ENCODE measurements around the gene SAMD8.

DNA sequence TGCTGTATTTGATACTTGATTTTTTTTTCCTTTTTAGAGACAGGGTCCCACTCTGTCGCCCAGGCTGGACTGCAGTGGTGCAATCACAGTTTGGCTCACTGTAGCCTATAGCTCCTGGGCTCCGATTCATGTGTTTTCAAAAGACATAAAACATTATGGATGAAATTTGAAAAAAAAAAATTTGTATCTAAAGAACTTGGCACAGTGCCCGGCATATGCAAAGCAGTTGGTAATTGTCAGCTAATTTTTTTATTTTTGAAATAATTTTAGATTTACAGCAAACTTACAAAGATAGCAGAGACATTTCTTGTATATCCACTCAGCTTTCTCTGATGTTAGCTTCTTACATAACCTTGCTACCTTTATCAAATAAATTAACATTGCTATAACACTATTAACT, 20.3 kb upstream of the SAMD8 start:
- TF ChIP-seq EZH2phosphoT487 (IDR thresholded peaks at IDR 0.05; ENCODE audit: low read depth, severe bottlenecking, unreplicated experiment) (no peak), CTCF (IDR thresholded peaks at IDR 0.05; ENCODE audit: poor library complexity) (no peak)
